Measurements from ENCODE around the gene BRICD5.

The BRICD5 gene

GRCh38 chr16:2171601-2172178 is 39.0 kb downstream of the BRICD5 start:
- Histone ChIP-seq H2AFZ (ENCODE audit: low read length) (no peak overlapping the region), H3K14ac (ENCODE audit: low read length) (no peak overlapping the region), H2BK15ac (ENCODE audit: low read length) (no peak overlapping the region), H3K4ac (ENCODE audit: low read length) (no peak overlapping the region), H2BK5ac (ENCODE audit: low read length) (no peak overlapping the region), H4K91ac (ENCODE audit: low read depth, low read length, poor library complexity) (no peak overlapping the region), H3K4me3 (ENCODE audit: low read length in 2 of 2) (peak overlapping the region in 1 of 2 donors; percentile 35), H3K4me2 (ENCODE audit: insufficient read depth, low read length, poor library complexity, severe bottlenecking) (no peak overlapping the region), H3K27ac (replicated peaks; ENCODE audit: low read length) (no peak overlapping the region), H3K18ac (ENCODE audit: low read length) (peak overlapping the region; percentile 48), H3K9me3 (replicated peaks in 1 of 2; ENCODE audit: control insufficient read depth in 2 of 2, insufficient read depth in 1 of 2, low read depth in 1 of 2, low read length in 2 of 2) (no peaks in the 10 kb centered on the region), H3K36me3 (replicated peaks in 1 of 2; ENCODE audit: control insufficient read depth in 2 of 2, insufficient read depth in 2 of 2, low read length in 2 of 2) (peaks cover 34 to 88% of the 10 kb centered on the region in 2 donors), H2BK12ac (ENCODE audit: low read length) (no peak overlapping the region), H2AK5ac (ENCODE audit: low read depth, low read length) (no peak overlapping the region), H4K8ac (ENCODE audit: low read depth, low read length) (peak overlapping the region; percentile 82), H3K27me3 (ENCODE audit: control insufficient read depth in 3 of 3, insufficient read depth in 3 of 3, low read depth in 1 of 3, low read length in 3 of 3) (no peaks in the 10 kb centered on the region), H3K23ac (ENCODE audit: low read depth, low read length, poor library complexity) (no peak overlapping the region), H2BK120ac (ENCODE audit: low read depth, low read length) (no peak overlapping the region), H3K79me1 (ENCODE audit: low read depth, low read length) (peaks cover 7% of the 10 kb centered on the region), H3K9ac (ENCODE audit: low read depth, low read length, poor library complexity) (no peak overlapping the region), H3K4me1 (ENCODE audit: control insufficient read depth in 2 of 2, insufficient read depth in 1 of 2, low read depth in 1 of 2, low read length in 2 of 2) (no peaks in the 10 kb centered on the region)
- no CpG with 5 or more reads among the region's 28 CpGs for WGBS, 2 donors (ENCODE audit: extremely low coverage in 2 of 2, insufficient read length in 2 of 2, insufficient replicate concordance in 1 of 2)
- DNase-seq (ENCODE audit: low spot score) = no peak

GRCh38 chr16:2170587-2171435 is 39.9 kb downstream of the BRICD5 start:
- no peak overlapping the region for H2BK120ac ChIP-seq (ENCODE audit: low read depth, low read length)
- no peaks in the 10 kb centered on the region for H3K9me3 ChIP-seq (replicated peaks in 1 of 2; ENCODE audit: control insufficient read depth in 2 of 2, insufficient read depth in 1 of 2, low read depth in 1 of 2, low read length in 2 of 2)
- H4K91ac ChIP-seq (ENCODE audit: low read depth, low read length, poor library complexity) = no peak overlapping the region
- peaks cover 33 to 88% of the 10 kb centered on the region in 2 donors for H3K36me3 ChIP-seq (replicated peaks in 1 of 2; ENCODE audit: control insufficient read depth in 2 of 2, insufficient read depth in 2 of 2, low read length in 2 of 2)
- no CpG with 5 or more reads among the region's 47 CpGs for WGBS, 2 donors (ENCODE audit: extremely low coverage in 2 of 2, insufficient read length in 2 of 2, insufficient replicate concordance in 1 of 2)
- H2BK5ac ChIP-seq (ENCODE audit: low read length) = no peak overlapping the region
- H3K4me3 ChIP-seq (ENCODE audit: low read length in 2 of 2) = no peak overlapping the region
- H3K27me3 ChIP-seq (ENCODE audit: control insufficient read depth in 3 of 3, insufficient read depth in 3 of 3, low read depth in 1 of 3, low read length in 3 of 3) = no peaks in the 10 kb centered on the region
- peaks cover 7% of the 10 kb centered on the region for H3K79me1 ChIP-seq (ENCODE audit: low read depth, low read length)
- no peak overlapping the region for H3K18ac ChIP-seq (ENCODE audit: low read length)
- H3K23ac ChIP-seq (ENCODE audit: low read depth, low read length, poor library complexity) = peak overlapping the region; percentile 44
- H4K8ac ChIP-seq (ENCODE audit: low read depth, low read length) = no peak overlapping the region
- no peak overlapping the region for H3K9ac ChIP-seq (ENCODE audit: low read depth, low read length, poor library complexity)
- no peak for DNase-seq (ENCODE audit: low spot score)
- no peak overlapping the region for H3K27ac ChIP-seq (replicated peaks; ENCODE audit: low read length)
- H3K4me2 ChIP-seq (ENCODE audit: insufficient read depth, low read length, poor library complexity, severe bottlenecking) = no peak overlapping the region
- no peak overlapping the region for H3K4ac ChIP-seq (ENCODE audit: low read length)
- no peak overlapping the region for H2BK12ac ChIP-seq (ENCODE audit: low read length)
- no peak overlapping the region for H2BK15ac ChIP-seq (ENCODE audit: low read length)
- no peak overlapping the region for H3K14ac ChIP-seq (ENCODE audit: low read length)
- H2AK5ac ChIP-seq (ENCODE audit: low read depth, low read length) = no peak overlapping the region
- H2AFZ ChIP-seq (ENCODE audit: low read length) = no peak overlapping the region
- H3K4me1 ChIP-seq (ENCODE audit: control insufficient read depth in 2 of 2, insufficient read depth in 1 of 2, low read depth in 1 of 2, low read length in 2 of 2) = no peaks in the 10 kb centered on the region

- Histone ChIP-seq H3K4me3 (ENCODE audit: low read length in 2 of 2) (no peak overlapping the region), H2BK12ac (ENCODE audit: low read length) (no peak overlapping the region), H3K9ac (ENCODE audit: low read depth, low read length, poor library complexity) (no peak overlapping the region), H3K36me3 (replicated peaks in 1 of 2; ENCODE audit: control insufficient read depth in 2 of 2, insufficient read depth in 2 of 2, low read length in 2 of 2) (peaks cover 30 to 86% of the 10 kb centered on the region in 2 donors), H2AK5ac (ENCODE audit: low read depth, low read length) (no peak overlapping the region), H4K8ac (ENCODE audit: low read depth, low read length) (no peak overlapping the region), H2BK15ac (ENCODE audit: low read length) (no peak overlapping the region), H3K4me1 (ENCODE audit: control insufficient read depth in 2 of 2, insufficient read depth in 1 of 2, low read depth in 1 of 2, low read length in 2 of 2) (no peaks in the 10 kb centered on the region), H3K23ac (ENCODE audit: low read depth, low read length, poor library complexity) (peak overlapping the region; percentile 31), H3K4ac (ENCODE audit: low read length) (no peak overlapping the region), H4K91ac (ENCODE audit: low read depth, low read length, poor library complexity) (no peak overlapping the region), H3K18ac (ENCODE audit: low read length) (no peak overlapping the region), H2AFZ (ENCODE audit: low read length) (no peak overlapping the region), H3K79me1 (ENCODE audit: low read depth, low read length) (peaks cover 13% of the 10 kb centered on the region), H3K14ac (ENCODE audit: low read length) (no peak overlapping the region), H3K27ac (replicated peaks; ENCODE audit: low read length) (no peak overlapping the region), H3K4me2 (ENCODE audit: insufficient read depth, low read length, poor library complexity, severe bottlenecking) (no peak overlapping the region), H3K27me3 (ENCODE audit: control insufficient read depth in 3 of 3, insufficient read depth in 3 of 3, low read depth in 1 of 3, low read length in 3 of 3) (no peaks in the 10 kb centered on the region), H3K9me3 (replicated peaks in 1 of 2; ENCODE audit: control insufficient read depth in 2 of 2, insufficient read depth in 1 of 2, low read depth in 1 of 2, low read length in 2 of 2) (no peaks in the 10 kb centered on the region), H2BK120ac (ENCODE audit: low read depth, low read length) (no peak overlapping the region), H2BK5ac (ENCODE audit: low read length) (peak overlapping the region; percentile 93)
- no CpG with 5 or more reads among the region's 18 CpGs for WGBS, 2 donors (ENCODE audit: extremely low coverage in 2 of 2, insufficient read length in 2 of 2, insufficient replicate concordance in 1 of 2)
- DNase-seq (ENCODE audit: low spot score) = no peak
Observed at GRCh38 chr16:2170080-2170479, 40.6 kb downstream of the BRICD5 start.

- Histone ChIP-seq H2AFZ (ENCODE audit: low read length) (no peak overlapping the region), H4K8ac (ENCODE audit: low read depth, low read length) (no peak overlapping the region), H3K14ac (ENCODE audit: low read length) (no peak overlapping the region), H2BK15ac (ENCODE audit: low read length) (no peak overlapping the region), H2BK120ac (ENCODE audit: low read depth, low read length) (no peak overlapping the region), H2BK5ac (ENCODE audit: low read length) (no peak overlapping the region), H2AK5ac (ENCODE audit: low read depth, low read length) (no peak overlapping the region), H3K4ac (ENCODE audit: low read length) (no peak overlapping the region), H3K4me1 (ENCODE audit: control insufficient read depth in 2 of 2, insufficient read depth in 1 of 2, low read depth in 1 of 2, low read length in 2 of 2) (no peaks in the 10 kb centered on the region), H4K91ac (ENCODE audit: low read depth, low read length, poor library complexity) (no peak overlapping the region), H3K36me3 (replicated peaks in 1 of 2; ENCODE audit: control insufficient read depth in 2 of 2, insufficient read depth in 2 of 2, low read length in 2 of 2) (peaks cover 16 to 62% of the 10 kb centered on the region in 2 donors), H3K27ac (replicated peaks; ENCODE audit: low read length) (no peak overlapping the region), H3K27me3 (ENCODE audit: control insufficient read depth in 3 of 3, insufficient read depth in 3 of 3, low read depth in 1 of 3, low read length in 3 of 3) (no peaks in the 10 kb centered on the region), H3K79me1 (ENCODE audit: low read depth, low read length) (peaks cover 25% of the 10 kb centered on the region), H3K23ac (ENCODE audit: low read depth, low read length, poor library complexity) (peak overlapping the region; percentile 20), H3K9ac (ENCODE audit: low read depth, low read length, poor library complexity) (no peak overlapping the region), H2BK12ac (ENCODE audit: low read length) (peak overlapping the region; percentile 22), H3K18ac (ENCODE audit: low read length) (no peak overlapping the region), H3K9me3 (replicated peaks in 1 of 2; ENCODE audit: control insufficient read depth in 2 of 2, insufficient read depth in 1 of 2, low read depth in 1 of 2, low read length in 2 of 2) (no peaks in the 10 kb centered on the region), H3K4me3 (ENCODE audit: low read length in 2 of 2) (no peak overlapping the region), H3K4me2 (ENCODE audit: insufficient read depth, low read length, poor library complexity, severe bottlenecking) (peak overlapping the region; percentile 11)
- no CpG with 5 or more reads among the region's 18 CpGs for WGBS, 2 donors (ENCODE audit: extremely low coverage in 2 of 2, insufficient read length in 2 of 2, insufficient replicate concordance in 1 of 2)
- DNase-seq (ENCODE audit: low spot score) = no peak
Observed at GRCh38 chr16:2167068-2167638, 43.5 kb downstream of the BRICD5 start.
